K562 (cell line): Measurements from ENCODE around the gene PI4K2A.

ENCODE experiments used
- CBX5 ChIP-seq: IDR thresholded peaks from 2 replicates; pipeline ENCODE4 v1.6.1; 2014; ENCODE audit warnings: low read depth, borderline replicate concordance
- CHD2 ChIP-seq: IDR thresholded peaks from 2 replicates; pipeline ENCODE4 v1.6.1; 2011; ENCODE audit warnings: low read depth, low read length
- CREM ChIP-seq: IDR thresholded peaks from 2 replicates; pipeline ENCODE4 v1.6.1; 2014; ENCODE audit warnings: antibody characterized with exemption, low read depth
- CTCF ChIP-seq, 3 experiments: IDR thresholded peaks in 2 of 3; conservative IDR thresholded peaks in 1 of 3; 2 replicates each; pipeline ENCODE4 v1.5.1; 2011 to 2012; ENCODE audit warnings: low read length in 3 of 3, mild to moderate bottlenecking in 3 of 3, control low read depth in 2 of 3, improper control_type of control experiment in 1 of 3, inconsistent platforms in 1 of 3, low read depth in 1 of 3, mixed read lengths in 1 of 3, moderate library complexity in 1 of 3; ENCODE audit not compliant: insufficient read depth in 2 of 3
- EP300 ChIP-seq: IDR thresholded peaks from 2 replicates; pipeline ENCODE4 v1.6.1; 2012; ENCODE audit warnings: low read length, improper control_type of control experiment
- FOXK2 ChIP-seq, 2 experiments: fragments of 450-650 bp; IDR thresholded peaks in 1 of 2; conservative IDR thresholded peaks in 1 of 2; 2 replicates each; pipeline ENCODE4 v1.6.1; 2016; ENCODE audit warnings: low read depth in 2 of 2, mild to moderate bottlenecking in 1 of 2
- HNRNPUL1 ChIP-seq: fragments of 200-400 bp; formaldehyde crosslinking; IDR thresholded peaks from 2 replicates; pipeline ENCODE4 v1.6.1; 2017; ENCODE audit warnings: low read length
- MTA1 ChIP-seq: fragments of 450-650 bp; IDR thresholded peaks from 2 replicates; pipeline ENCODE4 v1.6.1; 2017; ENCODE audit warnings: borderline replicate concordance
- NR4A1 ChIP-seq, 2 experiments: fragments of 250-450 bp in 1 of 2; fragments of 450-650 bp in 1 of 2; sonication (Bioruptor Pico) in 1 of 2; IDR thresholded peaks; 2 replicates each; pipeline versions ENCODE4 v1.4.0 to v1.6.1; 2016 to 2020; ENCODE audit warnings: mild to moderate bottlenecking in 2 of 2, missing compliant biosample characterization in 1 of 2, missing genetic modification characterization in 1 of 2, moderate library complexity in 1 of 2
- POLR2G ChIP-seq: fragments of 200-400 bp; formaldehyde crosslinking; IDR thresholded peaks from 2 replicates; pipeline ENCODE4 v1.6.1; 2017; ENCODE audit warnings: low read depth, mild to moderate bottlenecking, antibody characterized with exemption, low read length, moderate library complexity
- ZBTB11 ChIP-seq, 3 experiments: fragments of 200-800 bp in 1 of 3; fragments of 250-450 bp in 1 of 3; fragments of 450-650 bp in 1 of 3; sonication (Bioruptor Pico) in 1 of 3; sonication (Bioruptor generic) in 1 of 3; formaldehyde crosslinking in 1 of 3; IDR thresholded peaks; 2 replicates each; pipeline versions ENCODE4 v1.6.1 to v1.8.0; 2016 to 2022; ENCODE audit warnings: mild to moderate bottlenecking in 2 of 3, missing genetic modification characterization in 2 of 3, missing compliant biosample characterization in 1 of 3, moderate library complexity in 1 of 3

DNA sequence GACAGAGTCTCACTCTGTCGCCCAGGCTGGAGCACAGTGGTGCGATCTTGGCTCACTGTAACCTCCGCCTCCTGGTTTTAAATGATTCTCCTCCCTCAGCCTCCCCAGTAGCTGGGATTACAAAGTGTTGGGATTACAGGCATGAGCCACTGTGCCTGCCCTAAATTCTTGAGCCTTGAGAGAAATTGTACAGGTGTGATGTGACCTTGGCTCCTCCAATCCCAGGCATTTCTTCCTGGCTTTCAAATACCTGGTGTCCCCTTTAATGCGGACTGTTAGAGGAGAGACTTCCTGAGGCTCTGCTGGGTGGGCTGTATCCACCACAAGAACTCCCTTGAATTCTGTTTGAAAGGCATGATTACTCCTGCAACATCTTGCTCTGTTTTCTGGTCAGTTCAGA is 22.2 kb upstream of the PI4K2A start:
- TF ChIP-seq CHD2 (no peak), FOXK2 (conservative IDR thresholded peaks at IDR 0.05 in 1 of 2, IDR thresholded peaks at IDR 0.05 in 1 of 2; ENCODE audit: low read depth in 2 of 2) (no peak), ZBTB11 (CRISPR knock-in tag; IDR thresholded peaks at IDR 0.05) (no peak), NR4A1 (CRISPR knock-in tag; IDR thresholded peaks at IDR 0.05) (no peak), NR4A1 (tag; IDR thresholded peaks at IDR 0.05) (no peak), CTCF (IDR thresholded peaks at IDR 0.05 in 2 of 3, conservative IDR thresholded peaks at IDR 0.05 in 1 of 3; ENCODE audit: insufficient read depth in 2 of 3, low read depth in 1 of 3, low read length in 3 of 3) (no peak), CBX5 (no peak), POLR2G (no peak), MTA1 (no peak), EP300 (no peak), CREM (no peak), HNRNPUL1 (no peak)
